Large intestine (tissue), 3 donors: ENCODE data around the gene CA12. TPM values are rescaled to one million over a fixed set of nuclear protein-coding genes. Genes with fewer than 3 reads are reported as not detected.
A peak's percentile ranks its signal among the peaks of the same experiment; 100 is the strongest.

Experiments used
- DNase-seq, 2 donors: peaks; one replicate each; pipeline versions ENCODE4 v3.0.0 to v3.0.0-alpha.2; 2013
- H3K27ac ChIP-seq: one replicate; pipeline ENCODE4 v1.5.1; 2013; ENCODE audit warnings: low read length
- H3K27me3 ChIP-seq: 2 replicates; pipeline ENCODE4 v1.6.1; 2013; ENCODE audit warnings: low read length; ENCODE audit not compliant: control insufficient read depth, insufficient read depth
- H3K36me3 ChIP-seq: 2 replicates; pipeline ENCODE4 v1.6.1; 2013; ENCODE audit warnings: low read length; ENCODE audit not compliant: control insufficient read depth, insufficient read depth
- H3K4me1 ChIP-seq: one replicate; pipeline ENCODE4 v1.6.1; 2013; ENCODE audit warnings: low read length; ENCODE audit not compliant: control insufficient read depth, insufficient read depth
- H3K4me3 ChIP-seq: one replicate; pipeline ENCODE4 v1.5.1; 2013; ENCODE audit warnings: low read length
- H3K9me3 ChIP-seq: one replicate; pipeline ENCODE4 v1.6.1; 2013; ENCODE audit warnings: mild to moderate bottlenecking, low read depth, low read length, moderate library complexity; ENCODE audit not compliant: control insufficient read depth
- WGBS: methylation state at CpG from one replicate; pipeline ENCODE4 v1.1.5; 2013; ENCODE audit warnings: low lambda C conversion rate; ENCODE audit not compliant: insufficient coverage; 5-methylcytosine and 5-hydroxymethylcytosine counted together
- polyA plus RNA-seq: library from polyadenylated mRNA; unstranded; fragments of 120-200 nt; gene quantifications from one replicate; pipeline ENCODE4 v1.2.1, GENCODE V29; 2013

The CA12 gene
- polyA plus RNA-seq, 1 donor, result 1.0 TPM

DNA sequence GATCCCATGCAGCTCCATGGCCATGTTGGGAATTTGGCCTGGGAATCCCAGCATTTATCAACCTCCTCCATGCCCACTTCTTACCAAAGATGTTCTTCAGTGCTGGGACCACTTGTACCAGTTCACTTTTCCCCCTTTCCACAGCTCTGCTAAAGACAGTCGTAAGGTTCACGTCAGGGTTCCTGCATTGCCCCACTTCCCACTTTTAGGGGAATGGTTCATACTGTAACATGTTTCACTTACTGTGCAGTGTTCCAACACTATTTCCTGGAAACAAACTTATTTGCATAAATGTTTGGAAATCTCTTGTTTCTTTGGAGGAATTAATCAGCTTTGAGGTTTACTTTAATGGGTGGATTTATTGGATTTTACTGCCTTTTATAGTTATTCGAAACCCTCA lies 87.3 kb downstream of the CA12 start:
- peaks cover 4% of the 10 kb centered on the region for H3K4me1 ChIP-seq
- H3K4me3 ChIP-seq, result no peak overlapping the region
- no peak overlapping the region for H3K27ac ChIP-seq
- WGBS, result no CpG with 5 or more reads among the region's 3 CpGs
- no peaks in the 10 kb centered on the region for H3K9me3 ChIP-seq
- peaks cover 26% of the 10 kb centered on the region for H3K36me3 ChIP-seq
- no peaks in the 10 kb centered on the region for H3K27me3 ChIP-seq
- DNase-seq, result no peak

DNA sequence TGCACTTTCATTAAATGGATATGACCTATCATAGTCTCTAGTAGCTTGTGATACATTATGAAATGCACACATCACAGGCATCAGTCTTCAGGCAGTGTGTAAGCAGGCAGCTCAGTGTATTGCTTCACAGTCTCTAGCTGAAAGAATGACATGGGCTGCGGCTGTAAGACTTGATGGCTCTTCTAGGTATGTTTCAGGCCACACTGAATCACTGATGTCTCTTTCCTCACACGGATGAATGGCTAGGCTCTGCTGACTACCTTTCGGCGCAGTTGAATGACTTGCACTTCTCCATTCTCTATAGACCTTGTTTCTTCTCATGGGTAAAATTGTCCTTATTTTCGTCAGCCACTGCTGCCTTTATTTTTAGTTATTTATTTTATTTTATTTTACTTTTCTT lies 88.9 kb downstream of the CA12 start:
- Histone ChIP-seq H3K36me3 (peaks cover 22% of the 10 kb centered on the region), H3K4me3 (no peak overlapping the region), H3K9me3 (no peaks in the 10 kb centered on the region), H3K4me1 (peaks cover 4% of the 10 kb centered on the region), H3K27me3 (no peaks in the 10 kb centered on the region), H3K27ac (no peak overlapping the region)
- DNase-seq, result no peak
- 100% methylated on average over 4 of the region's 5 CpGs for WGBS

DNA sequence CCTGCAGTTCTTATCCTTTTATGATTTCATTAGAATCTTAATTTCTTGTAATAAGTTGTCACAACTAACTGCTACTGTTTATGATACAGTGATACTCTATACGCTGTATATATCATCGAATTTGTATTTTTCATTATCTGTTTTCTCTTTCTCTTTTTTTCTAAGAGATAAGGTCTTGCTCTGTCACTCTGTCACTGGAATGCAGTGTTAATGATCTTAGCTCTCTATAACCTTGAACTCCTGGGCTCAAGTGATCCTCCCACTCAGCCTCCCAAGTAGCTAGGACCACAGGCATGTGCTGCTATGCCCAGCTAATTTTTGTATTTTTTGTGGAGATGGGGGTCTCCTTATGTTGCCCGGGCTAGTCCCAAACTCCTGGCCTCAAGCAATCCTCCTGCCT lies 89.4 kb downstream of the CA12 start:
- no peaks in the 10 kb centered on the region for H3K27me3 ChIP-seq
- no peaks in the 10 kb centered on the region for H3K9me3 ChIP-seq
- 79% methylated on average over 2 of the region's 3 CpGs for WGBS
- no peak overlapping the region for H3K27ac ChIP-seq
- H3K36me3 ChIP-seq, result peaks cover 18% of the 10 kb centered on the region
- peaks cover 4% of the 10 kb centered on the region for H3K4me1 ChIP-seq
- DNase-seq, result no peak
- H3K4me3 ChIP-seq, result no peak overlapping the region

DNA sequence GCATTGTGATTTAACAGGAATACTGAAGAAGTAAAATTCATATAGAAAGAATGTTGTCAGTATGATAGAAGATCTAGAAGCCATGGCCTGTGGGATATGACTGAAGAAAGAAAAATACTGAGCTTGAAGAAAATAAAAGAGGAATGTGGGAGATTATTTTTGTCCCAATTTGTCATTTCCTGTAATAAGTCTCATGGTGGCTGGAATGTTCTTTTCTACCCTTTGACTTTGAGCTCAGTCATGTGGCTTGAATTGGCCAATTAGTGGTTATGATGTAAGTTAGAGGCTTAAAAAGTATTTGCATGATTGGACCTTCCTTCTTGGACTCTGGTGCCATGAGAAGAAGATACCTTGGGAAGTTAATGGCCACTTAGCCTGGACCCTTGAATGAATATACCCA lies 90.1 kb downstream of the CA12 start:
- Histone ChIP-seq H3K27me3 (no peaks in the 10 kb centered on the region), H3K27ac (peak overlapping the region; percentile 33), H3K4me3 (no peak overlapping the region), H3K4me1 (peaks cover 4% of the 10 kb centered on the region), H3K36me3 (peaks cover 19% of the 10 kb centered on the region), H3K9me3 (no peaks in the 10 kb centered on the region)
- peak; percentile 19 to 69 for DNase-seq

DNA sequence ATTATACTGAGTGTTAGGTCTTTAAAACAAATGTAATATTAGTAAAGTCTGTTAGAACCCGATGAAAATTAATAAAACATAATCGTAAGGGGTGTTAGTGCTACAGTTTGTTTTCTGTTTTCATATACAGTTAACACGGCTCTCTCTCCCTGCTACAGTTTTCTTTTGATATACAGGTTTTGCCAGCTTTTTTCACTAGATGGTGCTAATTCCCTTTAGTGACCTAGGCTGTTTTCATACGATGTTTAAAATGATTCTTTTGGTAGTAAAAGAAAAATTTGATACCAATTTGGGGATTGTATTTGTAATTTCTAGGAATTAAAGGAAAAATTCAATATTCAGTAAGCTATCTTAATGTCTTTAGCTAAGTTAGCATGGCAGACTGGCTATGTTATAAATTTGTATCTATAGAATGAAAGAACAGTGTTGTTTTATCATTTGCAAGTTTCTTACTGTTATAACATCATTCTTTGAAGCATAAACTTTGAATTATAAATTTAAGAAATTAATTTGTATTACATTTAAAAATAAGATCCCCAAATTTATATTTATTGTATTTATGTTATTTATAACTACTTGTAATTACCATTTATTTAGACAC lies 92.8 kb downstream of the CA12 start:
- no peaks in the 10 kb centered on the region for H3K27me3 ChIP-seq
- WGBS, result 0% methylated on average over 1 of the region's 4 CpGs
- DNase-seq, result peak; percentile 7 to 39
- H3K4me1 ChIP-seq, result peaks cover 4% of the 10 kb centered on the region
- H3K27ac ChIP-seq, result no peak overlapping the region
- no peak overlapping the region for H3K4me3 ChIP-seq
- H3K9me3 ChIP-seq, result no peaks in the 10 kb centered on the region
- peaks cover 21% of the 10 kb centered on the region for H3K36me3 ChIP-seq

DNA sequence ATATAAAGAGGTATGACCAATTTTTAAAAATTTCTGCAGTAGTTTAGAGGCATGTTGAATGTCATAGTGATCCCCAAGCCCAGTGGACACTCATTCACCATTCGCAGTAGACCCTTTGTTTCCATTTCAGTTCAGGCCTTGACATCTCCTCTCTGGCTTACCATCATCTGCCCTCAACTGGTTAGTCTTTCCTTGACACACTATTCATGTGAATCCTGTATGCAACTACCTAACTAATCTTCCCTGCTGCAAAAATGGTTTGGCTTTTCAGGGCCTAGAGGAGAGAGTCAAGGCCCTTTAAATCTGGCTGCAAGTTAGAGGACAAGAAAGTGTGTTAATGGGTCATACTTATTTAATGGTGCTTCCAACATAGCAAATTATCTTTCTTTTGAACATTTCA lies 93.3 kb downstream of the CA12 start:
- H3K27ac ChIP-seq, result no peak overlapping the region
- H3K36me3 ChIP-seq, result peaks cover 21% of the 10 kb centered on the region
- no peaks in the 10 kb centered on the region for H3K27me3 ChIP-seq
- no peak overlapping the region for H3K4me3 ChIP-seq
- DNase-seq, result no peak
- peaks cover 4% of the 10 kb centered on the region for H3K4me1 ChIP-seq
- H3K9me3 ChIP-seq, result no peaks in the 10 kb centered on the region
- no CpG with 5 or more reads among the region's 1 CpG for WGBS

DNA sequence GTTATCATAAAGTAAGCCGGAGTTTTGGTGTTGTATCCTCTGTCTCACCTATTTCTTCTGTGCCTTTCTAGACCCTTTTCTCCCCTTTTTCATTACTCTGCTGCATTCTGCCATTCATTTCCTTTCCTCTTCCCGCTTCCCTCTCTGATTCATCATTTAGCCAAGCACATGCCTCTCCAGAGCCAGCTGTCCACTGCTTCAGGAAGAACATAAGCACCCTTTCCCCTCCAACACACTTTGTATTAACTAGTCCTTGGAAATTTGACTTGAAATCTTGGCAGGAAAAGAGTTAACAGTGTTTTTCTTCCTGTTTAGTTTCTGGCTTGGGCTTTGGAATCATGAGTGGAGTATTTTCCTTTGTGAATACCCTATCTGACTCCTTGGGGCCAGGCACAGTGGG lies 94.5 kb downstream of the CA12 start:
- Histone ChIP-seq H3K4me3 (no peak overlapping the region), H3K27ac (no peak overlapping the region), H3K36me3 (peaks cover 21% of the 10 kb centered on the region), H3K27me3 (no peaks in the 10 kb centered on the region), H3K4me1 (peaks cover 4% of the 10 kb centered on the region), H3K9me3 (no peaks in the 10 kb centered on the region)
- WGBS, result 100% methylated on average over 1 of the region's 2 CpGs
- DNase-seq, result no peak

DNA sequence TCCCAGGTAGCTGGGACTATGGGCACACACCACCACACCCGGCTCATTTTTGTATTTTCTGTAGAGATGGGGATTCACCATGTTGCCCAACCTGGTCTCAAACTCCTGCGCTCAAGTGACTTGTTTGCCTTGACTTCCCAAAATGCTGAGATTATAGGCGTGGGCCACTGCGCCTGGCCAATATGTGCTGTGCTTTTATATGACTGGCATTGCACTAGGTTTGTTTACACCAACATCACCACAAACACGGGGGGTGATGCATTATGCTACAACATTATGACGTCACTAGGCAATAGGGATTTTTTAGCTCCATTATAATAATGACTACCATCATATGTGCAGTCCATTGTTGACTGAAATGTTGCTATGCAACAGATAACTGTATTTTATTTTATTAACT lies 97.3 kb downstream of the CA12 start:
- Histone ChIP-seq H3K27ac (no peak overlapping the region), H3K27me3 (no peaks in the 10 kb centered on the region), H3K4me1 (no peaks in the 10 kb centered on the region), H3K9me3 (no peaks in the 10 kb centered on the region), H3K36me3 (peaks cover 27% of the 10 kb centered on the region), H3K4me3 (no peak overlapping the region)
- no peak for DNase-seq
- no CpG with 5 or more reads among the region's 6 CpGs for WGBS

DNA sequence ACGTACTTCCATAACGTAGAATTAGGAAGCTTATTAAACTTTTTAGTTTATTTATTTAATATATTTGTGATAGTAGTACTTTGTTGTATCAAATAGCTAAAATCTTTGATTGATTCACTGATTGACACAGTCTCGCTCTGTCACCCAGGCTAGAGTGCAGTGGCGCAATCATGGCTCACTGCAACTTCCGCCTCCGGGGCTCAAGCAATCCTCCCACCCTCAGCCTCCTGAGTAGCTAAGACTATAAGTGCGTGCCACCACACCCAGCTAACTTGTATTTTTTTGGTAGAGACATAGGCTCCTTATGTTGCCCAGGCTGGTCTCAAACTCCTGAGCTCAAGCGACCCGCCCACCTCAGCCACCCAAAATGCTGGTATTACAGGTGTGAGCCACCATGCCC lies 98.5 kb downstream of the CA12 start:
- Histone ChIP-seq H3K27ac (no peak overlapping the region), H3K36me3 (peaks cover 24% of the 10 kb centered on the region)
- 92% methylated on average over 2 of the region's 9 CpGs for WGBS

DNA sequence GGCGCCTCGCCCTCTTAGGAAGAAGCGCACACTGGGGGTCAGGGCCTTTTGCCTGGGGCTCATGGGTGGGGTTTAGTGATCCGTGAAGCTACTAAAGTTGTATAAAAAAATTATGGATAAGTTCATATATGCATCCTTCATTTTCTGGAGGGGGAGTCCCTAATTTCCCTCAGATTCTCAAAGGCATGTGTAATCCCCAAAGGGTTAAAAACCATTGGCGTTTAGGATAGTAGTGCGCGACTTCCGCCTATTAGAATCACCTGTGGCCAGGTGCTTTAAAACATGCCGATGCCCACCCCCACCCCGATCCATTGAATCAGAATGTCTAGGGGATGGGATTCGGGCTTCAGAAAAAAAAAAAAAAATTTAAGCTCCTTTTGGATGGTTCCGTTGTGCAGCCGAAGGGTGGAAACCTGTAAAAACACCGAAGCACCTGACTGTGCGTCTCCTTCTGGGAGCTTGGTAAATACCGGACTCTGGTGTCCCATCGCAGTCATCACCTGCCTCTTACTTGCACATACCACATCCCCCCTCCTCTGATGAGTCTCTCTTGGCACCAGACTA lies 103.7 kb downstream of the CA12 start:
- Histone ChIP-seq H3K9me3 (no peaks in the 10 kb centered on the region), H3K4me1 (no peaks in the 10 kb centered on the region), H3K27me3 (no peaks in the 10 kb centered on the region), H3K27ac (peak overlapping the region; percentile 87), H3K4me3 (peak overlapping the region; percentile 95), H3K36me3 (peaks cover 8% of the 10 kb centered on the region)
- DNase-seq, result peak; percentile 30 to 66
- WGBS, result no CpG with 5 or more reads among the region's 17 CpGs

More for the DNA sequence above, 98.5 kb downstream of the CA12 start:
- Histone ChIP-seq H3K27me3 (no peaks in the 10 kb centered on the region), H3K4me3 (no peak overlapping the region), H3K9me3 (no peaks in the 10 kb centered on the region), H3K4me1 (no peaks in the 10 kb centered on the region)
- DNase-seq, result no peak
